HG02759 (cell line): Measurements from ENCODE around the gene NLRC5.
"Not testable (repeated sequence)": the region's sequence is repeated elsewhere in the genome, so short reads cannot be mapped to it uniquely, and the experiment has no call there.

Source experiments
- ATAC-seq: cut with Tn5 transposase; IDR thresholded peaks from one replicate; pipeline ENCODE4 v1.9.1; 2021; ENCODE audit warnings: mild to moderate bottlenecking, moderate library complexity; ENCODE audit not compliant: unreplicated experiment

Gene NLRC5

DNA sequence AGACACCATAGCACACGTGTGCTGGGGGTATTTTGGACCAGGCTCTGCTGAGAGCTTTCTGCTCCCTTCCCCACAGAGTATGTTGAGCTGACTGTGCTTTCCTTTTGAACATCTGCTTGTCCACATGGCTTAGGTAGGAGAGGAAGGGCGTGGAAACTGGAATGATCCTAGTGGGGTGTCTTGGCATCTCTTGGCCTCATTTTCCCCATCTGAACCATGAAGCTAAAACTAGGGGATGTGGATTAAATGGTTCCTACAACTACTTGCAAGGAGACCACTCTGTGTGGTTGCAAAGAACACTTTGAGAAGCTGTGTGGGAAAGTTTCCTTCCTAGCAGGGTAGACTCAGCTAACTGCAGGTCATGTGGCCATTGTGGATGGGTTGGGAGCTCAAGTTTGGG lies 6.7 kb upstream of the NLRC5 start:
- ATAC-seq = no peak

DNA sequence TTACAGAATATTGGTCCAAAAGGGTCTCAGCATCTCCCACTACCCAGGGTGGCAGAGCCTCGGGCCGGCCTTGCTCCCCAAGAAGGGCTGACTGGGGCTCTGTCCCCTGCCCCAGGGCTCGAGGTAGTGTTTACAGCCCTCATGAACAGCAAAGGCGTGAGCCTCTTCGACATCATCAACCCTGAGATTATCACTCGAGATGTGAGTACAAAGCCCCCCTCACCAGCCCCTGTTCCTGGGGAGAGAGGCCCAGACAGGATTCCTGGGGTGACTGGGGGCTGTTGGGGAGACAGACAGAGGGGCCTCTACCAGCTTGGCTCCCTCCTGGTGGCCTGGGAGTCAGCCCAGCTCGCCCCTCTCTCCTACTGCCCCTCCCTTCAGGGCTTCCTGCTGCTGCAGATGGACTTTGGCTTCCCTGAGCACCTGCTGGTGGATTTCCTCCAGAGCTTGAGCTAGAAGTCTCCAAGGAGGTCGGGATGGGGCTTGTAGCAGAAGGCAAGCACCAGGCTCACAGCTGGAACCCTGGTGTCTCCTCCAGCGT lies 6.1 kb upstream of the NLRC5 start:
- no peak for ATAC-seq

DNA sequence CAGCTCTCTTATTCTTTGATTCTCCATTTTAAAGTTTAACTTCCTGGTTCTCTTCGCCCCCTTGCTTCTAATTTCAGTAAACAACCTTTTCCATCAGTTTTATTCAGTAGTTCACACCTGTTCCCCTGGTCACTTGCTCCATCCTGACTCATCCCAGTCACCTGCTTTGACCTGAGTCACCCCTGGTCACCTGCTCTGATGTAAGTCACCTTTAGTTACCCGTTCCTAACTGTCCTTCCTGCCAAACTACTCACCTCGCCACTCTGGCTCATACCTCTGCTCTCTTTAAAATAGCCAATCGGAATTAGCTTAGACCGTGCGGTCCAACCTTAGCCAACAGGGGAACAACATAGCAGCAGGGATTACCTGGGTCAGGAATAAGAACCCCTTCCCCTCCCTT lies 4.7 kb upstream of the NLRC5 start:
- no peak for ATAC-seq

DNA sequence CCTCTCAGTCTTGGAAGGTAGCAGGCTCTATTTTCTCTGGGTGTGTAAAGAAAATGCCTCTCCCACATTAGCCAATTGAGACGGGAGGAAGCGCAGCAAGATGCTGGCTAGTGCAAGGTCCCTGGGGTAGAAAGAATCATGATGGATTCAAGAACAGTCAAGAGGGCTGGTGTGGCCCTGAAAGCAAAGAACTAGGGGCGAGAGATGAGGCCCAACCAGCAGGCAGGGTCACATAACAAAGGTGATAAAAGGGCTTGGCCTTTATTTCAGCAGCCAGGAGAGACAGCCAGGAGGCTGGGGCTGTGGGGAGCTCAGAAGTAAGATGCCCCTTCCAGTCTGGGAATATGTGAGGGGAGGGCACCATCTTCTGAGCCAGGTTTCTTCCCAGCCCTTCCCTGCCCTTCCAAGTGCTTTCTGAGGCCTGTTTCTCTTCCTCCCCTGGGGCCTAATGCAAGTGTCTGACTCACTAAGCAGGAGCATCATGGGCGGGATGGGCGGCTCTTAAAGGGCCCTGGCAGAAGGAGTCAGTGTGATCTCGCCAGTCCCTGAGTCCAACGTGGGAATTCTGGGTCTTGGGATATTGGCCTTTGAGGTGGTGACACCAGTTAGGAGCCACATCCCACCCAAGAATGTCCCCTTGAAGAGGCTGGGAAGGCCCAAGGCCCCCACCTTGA lies 3.9 kb upstream of the NLRC5 start:
- no peak for ATAC-seq

DNA sequence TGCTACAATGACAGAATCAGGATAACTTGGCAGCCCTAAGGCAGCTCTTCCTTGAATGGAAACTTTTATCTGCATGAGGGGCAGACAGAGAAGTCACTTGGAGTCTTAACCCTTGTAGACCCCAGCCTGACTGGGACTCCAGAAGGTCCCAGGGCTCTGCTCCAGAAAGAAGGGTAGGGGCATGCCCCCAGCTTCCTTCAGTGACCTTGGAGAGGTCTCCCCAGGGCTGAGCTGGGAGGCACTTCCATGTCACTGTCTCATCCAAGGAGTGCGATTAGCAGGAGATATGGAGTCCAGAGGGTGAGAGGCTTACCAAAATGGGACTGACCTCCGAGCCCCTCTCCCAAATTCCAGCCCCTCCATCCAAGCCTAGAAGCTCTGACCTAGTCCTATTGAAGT lies 3.4 kb upstream of the NLRC5 start:
- ATAC-seq = no peak

DNA sequence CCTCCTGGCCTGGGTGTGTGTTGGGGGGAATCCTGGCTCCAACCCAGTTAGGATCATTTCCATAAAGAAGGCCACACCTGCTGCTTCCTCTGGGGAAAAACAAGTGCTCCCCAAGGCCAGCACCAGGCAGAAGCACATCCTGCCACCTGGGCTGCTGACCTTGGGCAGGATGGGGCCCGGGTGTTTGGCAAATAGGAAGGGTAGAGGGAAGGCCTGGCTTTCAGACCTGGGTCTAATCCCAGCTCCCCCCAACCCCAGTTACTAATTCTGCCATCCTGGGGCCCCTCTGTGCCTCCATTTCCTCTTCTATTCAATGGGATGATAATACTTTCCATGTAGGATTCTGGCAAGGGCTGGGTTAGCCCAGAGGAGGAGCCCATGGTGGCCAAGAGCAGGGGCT lies 3.0 kb upstream of the NLRC5 start:
- ATAC-seq = no peak

DNA sequence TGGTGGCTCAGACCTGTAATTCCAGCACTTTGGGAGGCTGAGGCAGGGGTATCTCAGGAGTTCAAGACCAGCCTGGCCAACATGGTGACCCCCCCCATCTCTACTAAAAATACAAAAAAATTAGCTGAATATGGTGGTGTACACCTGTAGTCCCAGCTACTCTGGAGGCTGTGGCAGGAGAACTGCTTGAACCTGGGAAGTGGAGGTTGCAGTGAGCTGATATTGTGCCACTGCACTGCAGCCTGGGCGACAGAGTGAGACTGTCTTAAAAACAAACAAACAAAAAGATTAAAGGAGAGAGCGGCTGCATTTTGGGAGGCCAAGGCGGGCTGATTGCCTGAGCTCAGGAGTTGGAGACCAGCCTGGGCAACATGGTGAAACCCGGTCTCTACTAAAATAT lies 2.4 kb upstream of the NLRC5 start:
- not testable (repeated sequence) for ATAC-seq

DNA sequence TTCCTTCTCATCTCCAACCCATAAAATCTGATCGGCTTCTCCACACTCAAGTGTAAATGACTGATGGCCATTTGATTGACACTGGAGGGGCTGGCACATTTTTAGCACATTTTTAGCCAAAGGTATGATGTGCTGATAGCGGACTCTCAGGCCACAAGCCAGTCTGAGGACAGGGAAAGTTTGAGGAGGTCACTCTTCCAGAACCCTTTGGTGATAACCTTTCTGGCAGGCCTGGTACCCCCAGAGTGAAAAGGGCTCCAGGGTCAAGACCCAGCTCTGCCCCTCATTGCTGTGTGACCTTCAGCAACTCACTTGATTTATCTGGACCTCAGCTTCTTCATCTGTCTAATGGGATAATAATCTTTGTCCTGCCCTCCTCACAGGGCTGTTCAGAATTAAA lies 1.7 kb upstream of the NLRC5 start:
- ATAC-seq = no peak

DNA sequence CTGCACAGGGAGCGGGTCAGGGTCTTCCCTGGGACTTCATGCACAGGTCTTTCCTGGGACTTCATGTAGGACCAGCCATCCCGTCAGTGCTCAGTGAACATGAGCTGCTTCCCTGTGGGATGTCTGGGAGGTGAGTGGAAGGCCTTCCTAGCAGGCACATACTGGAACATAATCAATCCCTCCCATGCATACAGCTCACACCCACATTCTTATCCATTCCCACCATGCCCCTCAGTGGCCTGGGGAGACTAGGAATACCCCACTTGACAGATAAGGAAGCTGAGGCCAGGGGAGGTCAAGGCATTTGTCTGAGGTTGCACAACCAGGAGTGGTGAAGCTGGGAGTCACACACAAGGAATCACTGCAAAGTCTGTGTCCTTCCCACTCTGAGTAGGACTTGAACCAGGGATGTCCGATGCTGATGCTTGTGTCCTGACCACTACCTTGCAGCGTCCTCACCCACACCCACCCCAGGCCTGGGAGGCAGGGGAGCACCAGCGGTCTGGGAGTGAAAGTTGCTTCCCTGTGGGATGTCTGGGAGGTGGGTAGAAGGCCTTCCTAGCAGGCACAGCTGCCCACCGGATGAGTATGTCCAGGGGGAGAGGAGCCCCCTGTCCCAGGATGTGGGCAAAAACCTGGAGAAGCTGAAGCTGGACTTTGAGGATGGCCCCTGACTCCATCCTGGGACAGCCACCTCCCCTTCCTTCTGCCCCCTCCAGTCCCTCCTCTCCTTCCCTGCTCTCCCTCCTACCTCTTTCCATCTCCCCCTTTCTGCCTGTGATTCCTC lies 1.0 kb upstream of the NLRC5 start:
- no peak for ATAC-seq

DNA sequence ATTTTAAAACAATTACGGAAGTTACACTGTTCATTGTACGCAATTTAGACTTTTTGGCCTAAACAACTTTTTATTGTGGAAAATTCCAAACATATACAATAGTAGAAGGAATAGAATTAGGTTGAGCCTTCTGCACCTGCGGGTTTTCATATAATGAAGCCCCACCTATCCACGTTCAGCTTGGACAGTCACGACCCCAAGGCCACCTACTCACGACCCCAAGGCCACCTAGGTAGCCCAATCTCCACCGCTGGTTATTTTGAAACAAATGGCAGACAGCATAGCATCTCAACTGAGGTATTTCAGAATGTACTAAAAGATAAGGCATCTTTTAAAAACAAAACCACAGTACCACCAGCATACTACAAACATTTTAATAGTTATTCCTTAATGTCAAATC lies 631 bp downstream of the NLRC5 start:
- ATAC-seq = no peak

DNA sequence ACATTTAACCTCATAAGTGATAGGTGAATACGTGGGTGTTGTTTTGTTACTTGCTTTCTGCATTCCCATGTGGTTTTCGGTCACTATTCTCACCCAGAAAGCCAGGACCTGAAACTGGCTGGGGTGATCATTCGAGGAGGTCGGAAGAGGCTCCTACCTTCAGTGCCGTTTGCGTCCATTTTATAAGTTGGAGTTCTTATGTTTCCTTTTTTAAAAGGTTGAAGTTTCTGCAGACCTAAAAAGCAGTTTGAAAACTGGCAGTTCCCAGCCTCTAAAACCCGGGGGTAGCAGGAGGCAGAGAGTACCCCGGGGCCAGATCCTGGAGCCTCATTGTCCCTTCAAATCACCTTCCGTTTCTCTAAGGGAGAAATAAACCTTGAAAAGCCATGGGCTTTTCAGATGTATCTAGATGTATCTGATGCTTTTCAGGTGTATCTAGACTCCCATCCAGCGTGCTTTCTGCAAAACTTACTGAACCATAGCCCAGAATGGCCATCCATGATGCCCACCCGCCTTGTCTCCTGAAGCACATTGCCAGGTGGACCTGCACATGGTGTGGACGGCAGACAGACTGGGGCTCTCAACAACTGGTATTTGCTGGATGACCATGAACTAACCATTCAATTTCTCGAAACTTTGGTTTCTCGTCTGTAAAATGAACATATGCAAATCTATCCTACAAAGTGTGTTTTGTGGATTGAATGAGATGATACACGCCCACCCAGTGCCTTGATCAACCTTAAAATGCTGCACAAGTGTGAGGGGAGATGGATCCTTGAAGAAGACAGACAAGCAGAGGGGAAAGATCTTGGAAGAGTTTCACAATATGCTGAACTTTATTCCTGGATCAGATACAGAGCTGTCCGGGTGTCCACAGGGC lies 1.3 kb downstream of the NLRC5 start:
- ATAC-seq = no peak

DNA sequence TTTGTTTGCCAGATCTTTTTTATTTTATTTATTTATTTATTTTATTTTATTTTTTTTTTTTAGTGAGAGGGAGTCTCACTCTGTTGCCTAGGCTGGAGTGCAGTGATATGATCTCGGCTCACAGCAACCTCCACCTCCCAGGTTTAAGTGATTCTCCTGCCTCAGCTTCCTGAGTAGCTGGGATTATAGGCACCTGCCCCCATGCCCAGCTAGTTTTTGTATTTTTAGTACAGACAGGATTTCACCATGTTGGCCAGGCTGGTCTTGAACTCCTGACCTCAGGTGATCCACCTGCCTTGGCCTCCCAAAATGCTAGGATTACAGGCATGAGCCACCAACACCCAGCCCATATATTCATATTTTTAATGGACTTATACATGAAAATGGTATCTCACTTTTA lies 3.1 kb downstream of the NLRC5 start:
- not testable (repeated sequence) for ATAC-seq

DNA sequence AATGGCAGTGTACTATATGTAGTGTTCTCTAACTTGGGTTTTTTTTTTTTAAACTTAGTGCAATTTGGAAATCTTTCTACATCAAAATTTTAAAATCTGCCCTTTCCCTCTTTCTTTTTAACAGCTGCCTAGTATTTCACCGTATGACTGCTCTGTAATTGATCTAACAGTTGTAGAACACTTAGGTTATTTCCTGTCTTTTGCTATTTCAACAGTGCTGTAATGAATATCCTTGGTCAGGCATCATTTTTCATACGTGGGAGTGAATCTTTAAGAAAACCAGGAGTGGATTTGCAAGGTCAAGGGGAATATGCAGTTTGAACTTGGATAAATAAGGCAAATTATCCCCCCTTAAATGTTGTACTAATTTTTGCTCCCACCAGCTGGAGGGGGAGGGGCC lies 3.8 kb downstream of the NLRC5 start:
- ATAC-seq = no peak

DNA sequence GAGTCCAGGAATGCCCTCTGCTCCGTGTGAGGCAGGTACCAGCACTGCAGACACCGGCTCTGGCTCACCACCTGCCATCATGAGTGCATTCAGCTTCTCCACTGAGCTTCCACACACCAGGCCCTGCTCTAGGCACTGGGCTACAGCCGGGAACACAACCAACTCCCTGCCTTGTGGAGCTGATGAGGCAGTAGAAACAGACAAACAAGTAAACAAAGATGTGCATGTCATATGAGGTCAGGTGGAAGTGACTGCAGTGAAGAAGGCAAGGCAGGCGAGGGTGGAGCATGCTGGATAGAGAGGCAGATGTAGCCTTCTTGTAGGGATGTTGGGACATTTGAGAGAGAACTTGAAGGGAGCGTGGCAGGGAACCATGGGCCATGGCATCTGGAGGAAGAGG lies 5.0 kb downstream of the NLRC5 start:
- no peak for ATAC-seq

DNA sequence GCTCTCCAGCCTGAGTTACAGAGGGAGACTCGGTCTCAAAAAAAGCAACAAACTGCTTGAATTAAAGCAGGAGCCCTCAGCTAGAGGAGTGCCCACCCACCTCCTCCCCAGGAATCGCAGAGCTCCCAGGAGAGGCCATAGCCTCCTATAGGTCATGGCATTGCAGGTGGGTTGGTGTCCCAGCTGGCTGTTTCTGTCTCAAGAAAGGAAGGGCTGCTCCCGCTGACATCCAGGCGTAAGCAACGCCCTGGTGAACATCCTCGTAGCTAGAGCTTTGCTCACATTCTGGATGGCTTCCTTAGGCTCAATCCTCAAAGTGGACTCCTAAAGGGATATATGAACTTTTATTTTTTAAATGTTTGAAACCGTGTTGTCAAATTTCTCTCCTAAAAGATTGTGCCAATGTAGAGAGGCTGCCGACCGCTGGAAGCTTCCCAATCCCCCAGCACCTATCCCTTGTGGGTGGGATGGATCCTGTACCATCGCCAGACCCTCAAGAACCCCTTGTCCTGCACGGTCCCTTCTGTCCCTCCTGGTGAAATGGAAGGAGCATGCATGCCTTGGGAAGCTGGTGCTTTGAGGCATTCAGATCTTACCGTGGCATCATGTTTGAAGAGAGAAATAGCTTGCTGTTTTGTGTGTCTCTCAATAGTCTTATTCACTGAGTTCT lies 5.9 kb downstream of the NLRC5 start:
- no peak for ATAC-seq

DNA sequence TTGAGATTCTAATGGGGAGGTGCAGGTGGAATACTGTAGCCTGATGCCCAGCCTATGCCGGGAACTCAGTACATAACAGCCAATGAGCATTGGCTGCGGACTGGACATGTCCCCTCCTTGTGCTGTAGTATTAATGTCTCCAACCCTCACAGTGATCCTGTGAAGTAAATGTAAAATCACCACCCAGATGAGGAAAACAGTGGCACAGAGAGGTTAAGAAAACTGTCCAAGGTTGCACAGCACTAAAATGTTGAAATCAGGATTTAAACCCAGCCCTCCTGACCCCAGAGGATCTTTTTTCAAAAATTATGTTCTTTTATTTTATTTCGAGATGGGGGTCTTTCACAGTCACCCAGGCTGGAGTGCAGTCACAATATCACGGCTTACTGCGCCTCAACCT lies 7.9 kb downstream of the NLRC5 start:
- ATAC-seq = no peak

DNA sequence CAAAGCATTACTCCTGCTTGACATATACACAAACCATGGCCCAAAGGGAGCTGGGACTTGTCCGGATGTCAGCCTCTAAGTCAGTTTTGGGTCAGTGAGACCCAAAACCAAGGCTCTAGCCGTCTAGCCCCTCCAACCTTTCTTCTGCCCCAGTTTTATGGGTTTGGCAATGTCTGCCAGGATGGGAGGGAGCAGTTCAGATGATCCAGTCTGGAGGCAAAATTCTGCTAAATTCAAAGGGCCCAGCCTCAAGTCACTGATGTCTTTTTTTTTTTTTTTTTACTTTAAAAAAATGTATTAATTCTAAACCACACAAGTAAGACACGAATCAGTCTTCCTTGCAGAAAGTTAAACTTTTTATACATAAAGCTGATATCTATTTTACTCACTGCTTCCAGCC lies 8.6 kb downstream of the NLRC5 start:
- no peak for ATAC-seq

DNA sequence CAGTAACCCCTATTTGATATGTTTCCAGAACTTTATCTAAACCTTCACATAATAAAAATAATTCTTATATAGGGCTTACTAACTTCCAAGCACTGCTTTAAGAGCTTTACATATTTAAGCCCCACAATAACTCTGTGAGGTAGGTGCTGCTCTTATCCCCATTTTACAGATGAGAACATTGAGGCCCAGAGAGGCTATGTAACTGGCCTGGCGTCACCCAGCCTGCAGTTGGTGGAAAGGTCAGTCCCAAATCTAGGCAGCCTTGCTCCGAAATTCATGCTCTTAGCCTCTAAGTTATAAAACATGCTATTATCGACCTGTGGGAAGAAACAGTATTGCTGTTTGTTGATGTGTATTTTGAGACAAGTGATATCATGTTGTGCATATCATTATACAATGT lies 9.0 kb downstream of the NLRC5 start:
- no peak for ATAC-seq

DNA sequence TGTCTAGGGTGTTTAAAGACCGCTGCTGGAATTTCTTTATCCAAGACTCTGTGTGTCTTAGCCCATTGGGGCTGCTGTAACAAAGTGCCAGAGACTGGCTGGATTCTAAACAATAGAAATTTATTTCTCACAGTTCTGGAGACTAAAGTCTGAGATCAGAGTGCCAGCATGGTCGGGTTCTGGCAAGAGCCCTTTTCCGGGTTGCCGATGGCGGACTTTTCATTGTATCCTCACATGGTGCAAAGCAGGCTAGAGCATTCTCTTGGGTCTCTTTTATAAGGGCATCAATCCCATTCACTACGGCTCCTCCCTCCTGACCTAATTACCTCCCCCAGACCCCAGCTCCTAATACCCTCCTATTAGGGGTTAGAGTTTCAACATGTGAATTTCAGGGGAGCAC lies 9.5 kb downstream of the NLRC5 start:
- ATAC-seq = no peak

DNA sequence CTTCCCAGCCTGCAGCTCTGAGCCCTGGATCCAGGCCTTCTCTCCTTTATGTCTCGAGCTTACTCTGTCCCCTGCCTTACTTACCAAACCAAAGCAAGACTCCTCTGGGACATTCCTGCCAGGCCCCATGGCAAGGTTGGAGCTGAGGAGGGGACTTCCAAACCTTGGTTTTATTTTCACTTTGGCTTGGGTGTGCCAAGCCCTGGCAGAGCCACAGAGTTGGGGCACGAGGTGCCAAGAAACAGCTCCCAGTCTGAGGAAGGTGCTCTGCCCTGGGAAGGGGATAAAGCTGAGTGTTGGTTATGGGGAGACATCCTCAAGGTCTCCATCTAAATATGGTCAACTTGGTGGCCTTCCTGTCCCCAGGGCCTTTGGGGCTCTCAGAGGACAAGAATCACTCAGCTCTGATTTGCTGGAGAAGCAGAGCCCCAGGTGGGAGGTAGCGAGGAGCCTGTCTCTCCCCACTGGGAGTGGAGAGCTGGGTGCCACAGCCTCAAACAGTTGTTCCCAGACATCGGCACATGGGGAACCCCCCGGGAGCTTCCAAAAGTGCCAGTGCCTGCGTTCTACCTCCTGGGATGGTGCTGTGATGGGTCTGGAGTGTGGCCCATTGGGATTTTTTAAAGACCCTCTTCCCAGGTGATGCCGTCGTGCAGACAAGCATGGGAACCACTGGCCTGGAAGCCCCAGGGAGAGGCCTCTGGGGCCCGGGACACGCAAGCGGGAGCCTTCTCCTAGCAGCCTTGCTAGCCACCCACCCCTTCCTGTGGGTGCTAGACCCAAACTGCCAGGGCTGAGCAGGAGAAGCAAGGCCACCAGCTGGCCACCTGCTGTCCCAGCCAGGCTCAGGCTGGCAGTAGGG lies 10.3 kb downstream of the NLRC5 start:
- peak; percentile 36 for ATAC-seq
